Erythroblast (primary cell): ENCODE results near the gene HERC4.

Source experiments
- GATA1 ChIP-seq: IDR thresholded peaks from 2 replicates; pipeline ENCODE4 v1.6.1; 2011; ENCODE audit warnings: low read depth, mild to moderate bottlenecking, control low read depth, low read length, moderate library complexity
- POLR2A ChIP-seq: IDR thresholded peaks from 2 replicates; pipeline ENCODE4 v1.6.1; 2011; ENCODE audit warnings: mild to moderate bottlenecking, low read length

DNA sequence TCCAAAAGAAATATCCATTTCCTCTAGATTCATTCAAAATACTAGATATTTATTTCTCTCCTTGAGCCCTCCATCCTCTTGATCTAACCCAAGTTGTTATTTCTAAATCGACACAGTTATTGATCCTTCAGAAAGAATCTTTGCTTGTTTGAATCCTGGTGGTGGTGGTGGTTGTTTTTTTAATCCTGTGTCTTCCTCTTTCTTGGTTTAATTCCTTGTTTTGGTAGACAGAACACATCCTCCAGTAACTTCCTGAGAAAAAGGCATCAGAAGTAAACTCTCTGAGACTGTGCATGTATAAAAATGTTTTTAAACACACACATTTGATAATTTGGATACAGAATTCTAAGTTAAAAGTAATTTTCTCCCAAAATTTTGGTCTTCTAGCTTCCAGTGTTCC lies 140.7 kb downstream of the HERC4 start:
- TF ChIP-seq POLR2A (no peak), GATA1 (no peak)
